ENCODE results near the gene MFGE8. TPM values are rescaled to one million over a fixed set of nuclear protein-coding genes. Genes with fewer than 3 reads are reported as not detected.
"Not testable (repeated sequence)": the region's sequence is repeated elsewhere in the genome, so short reads cannot be mapped to it uniquely, and the experiment has no call there.

Gene MFGE8
- total RNA-seq, 2 experiments from 2014 or later, result 29.0 to 34.0 TPM

DNA sequence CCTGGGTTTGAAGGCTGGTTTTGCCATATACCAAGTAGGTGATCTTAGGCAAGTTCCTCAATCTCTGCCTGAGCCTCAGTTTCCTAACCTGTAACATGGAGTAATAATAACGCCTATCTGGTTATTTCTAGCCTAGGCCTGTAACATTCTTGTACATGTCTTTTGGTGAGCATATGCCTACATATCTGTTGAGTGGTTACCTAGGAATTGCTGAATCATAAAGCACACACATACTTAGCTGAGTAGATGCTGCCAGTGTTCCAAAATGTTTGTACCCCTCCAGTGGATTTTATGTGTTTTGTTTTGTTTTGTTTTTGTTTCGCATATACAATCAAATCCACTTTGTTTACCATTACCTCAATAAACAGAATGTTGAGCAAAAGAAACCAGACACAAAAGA, 17.4 kb upstream of the MFGE8 start:
- no peaks in the 10 kb centered on the region for H3K4me1 Mint-ChIP-seq (ENCODE audit: low read depth)
- peaks cover 2% of the 10 kb centered on the region for H3K9me3 Mint-ChIP-seq
- intact Hi-C loops (cut with micrococcal nuclease), result no loop called here
- no peaks in the 10 kb centered on the region for H3K36me3 Mint-ChIP-seq (ENCODE audit: low read depth)
- CTCF ChIA-PET, result no interaction called here
- no peak overlapping the region for H3K27ac Mint-ChIP-seq
- TF ChIP-seq, protein P1, sequence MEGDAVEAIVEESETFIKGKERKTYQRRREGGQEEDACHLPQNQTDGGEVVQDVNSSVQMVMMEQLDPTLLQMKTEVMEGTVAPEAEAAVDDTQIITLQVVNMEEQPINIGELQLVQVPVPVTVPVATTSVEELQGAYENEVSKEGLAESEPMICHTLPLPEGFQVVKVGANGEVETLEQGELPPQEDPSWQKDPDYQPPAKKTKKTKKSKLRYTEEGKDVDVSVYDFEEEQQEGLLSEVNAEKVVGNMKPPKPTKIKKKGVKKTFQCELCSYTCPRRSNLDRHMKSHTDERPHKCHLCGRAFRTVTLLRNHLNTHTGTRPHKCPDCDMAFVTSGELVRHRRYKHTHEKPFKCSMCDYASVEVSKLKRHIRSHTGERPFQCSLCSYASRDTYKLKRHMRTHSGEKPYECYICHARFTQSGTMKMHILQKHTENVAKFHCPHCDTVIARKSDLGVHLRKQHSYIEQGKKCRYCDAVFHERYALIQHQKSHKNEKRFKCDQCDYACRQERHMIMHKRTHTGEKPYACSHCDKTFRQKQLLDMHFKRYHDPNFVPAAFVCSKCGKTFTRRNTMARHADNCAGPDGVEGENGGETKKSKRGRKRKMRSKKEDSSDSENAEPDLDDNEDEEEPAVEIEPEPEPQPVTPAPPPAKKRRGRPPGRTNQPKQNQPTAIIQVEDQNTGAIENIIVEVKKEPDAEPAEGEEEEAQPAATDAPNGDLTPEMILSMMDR (IDR thresholded peaks at IDR 0.05), result no peak
- H3K27me3 Mint-ChIP-seq, result peaks cover 8% of the 10 kb centered on the region
- POLR2A ChIA-PET, result no interaction called here
- DNase-seq, result no peak
- no peak for ATAC-seq
- H3K4me3 Mint-ChIP-seq, result no peak overlapping the region

DNA sequence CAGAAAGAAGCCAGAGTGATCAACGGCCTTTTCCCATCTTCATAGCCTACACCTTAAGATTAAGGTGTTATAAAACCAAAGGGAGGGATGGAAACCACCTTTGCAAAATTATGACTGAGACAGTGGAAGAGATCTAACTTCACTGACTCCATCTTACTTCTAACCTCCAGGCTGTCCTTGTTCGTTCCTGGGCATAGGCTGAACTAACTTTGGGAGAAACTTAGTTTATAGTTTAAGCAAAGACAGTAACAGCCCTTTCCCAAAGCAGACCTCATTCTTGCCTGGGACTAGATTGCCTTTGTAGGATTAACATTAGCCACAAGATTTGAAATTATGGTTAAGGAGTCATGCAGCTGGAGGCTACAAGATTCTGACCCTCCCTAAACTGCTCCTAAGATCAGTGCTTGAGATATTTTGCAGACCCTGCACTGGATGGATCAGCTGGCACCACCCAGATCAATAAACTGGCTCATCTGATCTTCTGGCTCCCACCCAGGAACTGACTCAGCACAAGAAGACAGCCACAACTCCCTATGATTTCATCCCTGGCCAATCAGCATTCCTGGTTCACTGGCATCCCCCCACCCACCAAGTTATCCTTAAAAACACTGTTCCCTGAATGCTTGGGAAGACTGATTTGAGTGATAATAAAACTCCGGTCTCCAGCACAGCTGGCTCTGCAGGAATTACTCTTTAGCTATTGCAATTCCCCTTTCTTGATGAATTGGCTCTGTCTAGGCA, 16.3 kb upstream of the MFGE8 start:
- CTCF ChIA-PET, result interaction anchor here (1.2 kb wide), 1 partner anchor 25 kb away, joined by 3 read pairs; no protein-coding TSS in a partner anchor
- ATAC-seq; H3K27me3 Mint-ChIP-seq; H3K4me1 Mint-ChIP-seq (ENCODE audit: low read depth); DNase-seq; POLR2A ChIA-PET; H3K36me3 Mint-ChIP-seq (ENCODE audit: low read depth); H3K4me3 Mint-ChIP-seq; H3K9me3 Mint-ChIP-seq; H3K27ac Mint-ChIP-seq; intact Hi-C loops (cut with micrococcal nuclease): not testable (repeated sequence)

GRCh38 chr15:88928192-88928591, 15.0 kb upstream of the MFGE8 start:
- CTCF ChIA-PET, result interaction anchor here (1.2 kb wide), 1 partner anchor 24 kb away, joined by 3 read pairs; no protein-coding TSS in a partner anchor
- H3K4me1 Mint-ChIP-seq (ENCODE audit: low read depth); H3K27ac Mint-ChIP-seq; DNase-seq; H3K27me3 Mint-ChIP-seq; POLR2A ChIA-PET; ATAC-seq; H3K9me3 Mint-ChIP-seq; H3K4me3 Mint-ChIP-seq; intact Hi-C loops (cut with micrococcal nuclease); H3K36me3 Mint-ChIP-seq (ENCODE audit: low read depth): not testable (repeated sequence)

DNA sequence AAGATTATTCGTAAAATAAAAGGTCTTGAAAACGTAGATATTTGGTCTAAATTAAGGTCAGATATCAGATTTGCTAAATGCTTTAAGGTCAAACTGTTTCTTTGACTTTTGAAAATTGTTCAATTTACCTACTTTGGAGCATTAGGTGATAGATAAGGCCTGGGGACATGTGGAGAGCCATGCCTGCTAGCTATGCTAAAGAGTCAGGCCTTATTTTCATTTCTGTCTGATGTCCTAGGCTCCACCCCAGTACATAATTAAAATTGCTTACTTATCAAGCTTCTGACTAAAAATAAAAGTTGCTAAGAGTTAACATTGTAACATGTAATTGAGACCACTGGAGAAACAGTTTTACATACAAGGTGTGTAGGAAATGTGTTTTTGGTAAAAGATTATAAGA, 12.5 kb upstream of the MFGE8 start:
- intact Hi-C loops (cut with micrococcal nuclease); DNase-seq; H3K27ac Mint-ChIP-seq; H3K9me3 Mint-ChIP-seq; H3K4me3 Mint-ChIP-seq; ATAC-seq; H3K36me3 Mint-ChIP-seq (ENCODE audit: low read depth); H3K27me3 Mint-ChIP-seq; CTCF ChIA-PET; H3K4me1 Mint-ChIP-seq (ENCODE audit: low read depth): not testable (repeated sequence)
- POLR2A ChIA-PET, result interaction anchor here (0.7 kb wide), 1 partner anchor 648 kb away, joined by 3 read pairs; no protein-coding TSS in a partner anchor

DNA sequence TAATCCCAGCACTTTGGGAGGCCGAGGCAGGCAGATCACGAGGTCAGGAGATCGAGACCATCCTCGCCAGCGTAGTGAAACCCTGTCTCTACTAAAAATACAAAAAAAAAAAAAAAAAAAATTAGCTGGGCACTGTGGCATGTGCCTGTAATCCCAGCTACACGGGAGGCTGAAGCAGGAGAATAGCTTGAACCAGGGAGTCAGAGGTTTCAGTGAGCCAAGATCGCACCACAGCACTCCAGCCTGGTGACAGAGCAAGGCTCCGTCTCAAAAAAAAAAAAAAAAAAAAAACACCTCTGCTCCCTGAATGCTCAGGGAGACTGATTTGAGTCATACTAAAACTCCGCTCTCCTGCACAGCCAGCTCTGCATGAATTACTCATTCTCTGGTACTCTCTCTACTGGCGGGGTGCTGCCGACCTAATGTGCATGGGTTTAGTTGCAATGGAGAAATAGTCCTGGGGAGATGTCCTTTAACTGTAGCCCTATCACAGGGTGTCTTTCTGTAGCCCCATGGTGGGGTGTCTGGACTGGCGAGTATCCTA, 7.8 kb upstream of the MFGE8 start:
- not testable (repeated sequence) for H3K36me3 Mint-ChIP-seq (ENCODE audit: low read depth)

DNA sequence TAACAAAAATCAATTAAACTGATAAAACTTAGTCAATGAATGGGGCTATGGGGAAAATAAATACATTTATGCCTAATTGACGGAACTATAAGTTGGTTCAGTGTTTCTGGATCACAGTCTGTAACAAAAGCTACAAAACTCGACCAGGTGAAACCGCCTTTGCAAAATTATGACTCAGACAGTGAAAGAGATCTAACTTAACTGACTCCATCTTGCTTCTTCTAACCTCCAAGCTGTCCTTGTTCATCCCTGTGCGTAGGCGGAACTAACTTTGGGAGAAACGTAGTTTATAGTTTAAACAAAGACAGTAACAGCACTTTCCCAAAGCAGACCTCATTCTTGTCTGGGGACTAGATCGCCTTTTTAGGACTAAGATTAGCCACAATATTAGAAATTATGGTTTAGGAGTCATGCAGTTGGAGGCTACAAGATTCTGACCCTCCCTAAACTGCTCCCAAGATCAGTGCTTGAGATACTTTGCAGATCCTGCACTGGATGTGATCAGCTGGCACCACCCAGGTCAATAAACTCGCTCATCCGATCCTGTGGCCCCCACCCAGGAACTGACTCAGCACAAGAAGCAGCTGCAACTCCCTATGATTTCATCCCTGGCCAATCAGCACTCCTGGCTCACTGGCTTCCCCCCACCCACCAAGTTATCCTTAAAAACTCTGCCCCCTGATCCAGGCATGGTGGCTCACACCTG, 7.2 kb upstream of the MFGE8 start:
- DNase-seq (no peak), ATAC-seq (no peak)
- POLR2A ChIA-PET, result interaction anchor here (1.1 kb wide), 1 partner anchor 12 kb away, joined by 3 read pairs; no protein-coding TSS in a partner anchor
- peaks cover 7% of the 10 kb centered on the region for H3K27me3 Mint-ChIP-seq
- no peaks in the 10 kb centered on the region for H3K9me3 Mint-ChIP-seq
- no peak overlapping the region for H3K27ac Mint-ChIP-seq
- no peak overlapping the region for H3K4me3 Mint-ChIP-seq
- CTCF ChIA-PET, result interaction anchor here (2.3 kb wide), 1 partner anchor 15 kb away, joined by 15 read pairs; no protein-coding TSS in a partner anchor
- intact Hi-C loops (cut with micrococcal nuclease), result no loop called here
- H3K36me3 Mint-ChIP-seq (ENCODE audit: low read depth), result no peaks in the 10 kb centered on the region
- TF ChIP-seq, protein P1 (IDR thresholded peaks at IDR 0.05), result no peak
- H3K4me1 Mint-ChIP-seq (ENCODE audit: low read depth), result peaks cover 19% of the 10 kb centered on the region

More for the DNA sequence above, 7.8 kb upstream of the MFGE8 start:
- H3K9me3 Mint-ChIP-seq; H3K27ac Mint-ChIP-seq; H3K27me3 Mint-ChIP-seq; H3K4me3 Mint-ChIP-seq; intact Hi-C loops (cut with micrococcal nuclease): not testable (repeated sequence)
- ChIA-PET POLR2A (interaction anchor here (1.1 kb wide), 1 partner anchor 12 kb away, joined by 3 read pairs; no protein-coding TSS in a partner anchor), CTCF (interaction anchor here (0.9 to 2.3 kb wide), 2 partner anchors 16 to 239 kb away, joined by 3 to 15 read pairs; no protein-coding TSS in a partner anchor)
- DNase-seq (peak; percentile 45), ATAC-seq (peak; percentile 63)
- H3K4me1 Mint-ChIP-seq (ENCODE audit: low read depth), result peaks cover 19% of the 10 kb centered on the region

Data from activated CD8-positive, alpha-beta T cell treated with anti-CD3 and anti-CD28 coated beads for 36 hours (primary cell).